H9 (cell line): Measurements from ENCODE around the gene FAT3. TPM values are rescaled to one million over a fixed set of nuclear protein-coding genes. Genes with fewer than 3 reads are reported as not detected.

Experiments used
- DNase-seq: peaks from one replicate; pipeline ENCODE4 v3.0.0-alpha.2; 2017
- H2AFZ ChIP-seq: one replicate; pipeline ENCODE4 v1.6.1; 2013; ENCODE audit warnings: mild to moderate bottlenecking, low read length, control low read depth, moderate library complexity
- H2AK5ac ChIP-seq: 2 replicates; pipeline ENCODE4 v1.6.1; 2013; ENCODE audit warnings: low read length, control low read depth, mixed read lengths; ENCODE audit not compliant: insufficient read length
- H2BK120ac ChIP-seq: one replicate; pipeline ENCODE4 v1.6.1; 2013; ENCODE audit warnings: low read depth, mild to moderate bottlenecking, low read length, control low read depth, inconsistent platforms; ENCODE audit not compliant: poor library complexity, severe bottlenecking
- H2BK12ac ChIP-seq: 2 replicates; pipeline ENCODE4 v1.6.1; 2013; ENCODE audit warnings: low read length, control low read depth, mixed read lengths, low read depth; ENCODE audit not compliant: insufficient read length
- H2BK15ac ChIP-seq: 2 replicates; pipeline ENCODE4 v1.6.1; 2013; ENCODE audit warnings: low read depth, low read length, control low read depth
- H2BK20ac ChIP-seq: one replicate; pipeline ENCODE4 v1.6.1; 2013; ENCODE audit warnings: low read depth, mild to moderate bottlenecking, low read length, control low read depth, inconsistent platforms; ENCODE audit not compliant: poor library complexity, severe bottlenecking
- H2BK5ac ChIP-seq: 2 replicates; pipeline ENCODE4 v1.6.1; 2013; ENCODE audit warnings: low read length, control low read depth, mixed read lengths; ENCODE audit not compliant: insufficient read length
- H3K14ac ChIP-seq: 2 replicates; pipeline ENCODE4 v1.6.1; 2013; ENCODE audit warnings: low read length, control low read depth; ENCODE audit not compliant: insufficient read depth
- H3K18ac ChIP-seq: 2 replicates; pipeline ENCODE4 v1.6.1; 2013; ENCODE audit warnings: low read depth, mild to moderate bottlenecking, mixed read lengths, low read length, control low read depth; ENCODE audit not compliant: insufficient read length
- H3K23ac ChIP-seq: 2 replicates; pipeline ENCODE4 v1.6.1; 2013; ENCODE audit warnings: low read length, control low read depth, mixed read lengths, low read depth; ENCODE audit not compliant: insufficient read length
- H3K23me2 ChIP-seq: 2 replicates; pipeline ENCODE4 v1.6.1; 2013; ENCODE audit warnings: low read depth, mild to moderate bottlenecking, mixed read lengths, low read length, control low read depth; ENCODE audit not compliant: insufficient read length, poor library complexity, severe bottlenecking
- H3K27ac ChIP-seq: 2 replicates; pipeline ENCODE4 v1.5.1; 2013; ENCODE audit warnings: low read length, control low read depth, mixed read lengths, low read depth; ENCODE audit not compliant: insufficient read length
- H3K27me3 ChIP-seq: 2 replicates; pipeline ENCODE4 v1.6.1; 2013; ENCODE audit warnings: low read length, control low read depth, inconsistent platforms; ENCODE audit not compliant: insufficient read depth
- H3K4ac ChIP-seq: 2 replicates; pipeline ENCODE4 v1.6.1; 2013; ENCODE audit warnings: low read depth, mild to moderate bottlenecking, control low read depth, inconsistent platforms, low read length, moderate library complexity
- H3K4me1 ChIP-seq: 2 replicates; pipeline ENCODE4 v1.6.1; 2013; ENCODE audit warnings: low read length, control low read depth, inconsistent platforms; ENCODE audit not compliant: insufficient read depth
- H3K4me2 ChIP-seq: 2 replicates; pipeline ENCODE4 v1.6.1; 2013; ENCODE audit warnings: low read length, control low read depth, mixed read lengths; ENCODE audit not compliant: insufficient read length, insufficient read depth
- H3K56ac ChIP-seq: 2 replicates; pipeline ENCODE4 v1.6.1; 2013; ENCODE audit warnings: low read depth, mild to moderate bottlenecking, mixed read lengths, low read length, control low read depth; ENCODE audit not compliant: insufficient read length
- H3K79me1 ChIP-seq: 2 replicates; pipeline ENCODE4 v1.6.1; 2013; ENCODE audit warnings: low read depth, mild to moderate bottlenecking, moderate library complexity, low read length, control low read depth, inconsistent platforms; ENCODE audit not compliant: insufficient read depth, poor library complexity, severe bottlenecking
- H3K79me2 ChIP-seq: 2 replicates; pipeline ENCODE4 v1.6.1; 2013; ENCODE audit warnings: low read length, control low read depth, inconsistent platforms; ENCODE audit not compliant: insufficient read depth
- H3K9ac ChIP-seq: 2 replicates; pipeline ENCODE4 v1.6.1; 2013; ENCODE audit warnings: low read length, control low read depth, mixed read lengths; ENCODE audit not compliant: insufficient read length; ENCODE audit errors: extremely low read depth
- H3K9me3 ChIP-seq: one replicate; pipeline ENCODE4 v1.6.1; 2013; ENCODE audit warnings: low read depth, low read length, inconsistent platforms; ENCODE audit not compliant: control insufficient read depth
- H3T11ph ChIP-seq: one replicate; pipeline ENCODE4 v1.6.1; 2013; ENCODE audit warnings: mild to moderate bottlenecking, low read length, control low read depth, inconsistent platforms
- H4K20me1 ChIP-seq: one replicate; pipeline ENCODE4 v1.6.1; 2013; ENCODE audit not compliant: control insufficient read depth, insufficient read length, insufficient read depth
- H4K5ac ChIP-seq: 2 replicates; pipeline ENCODE4 v1.6.1; 2013; ENCODE audit warnings: low read depth, mild to moderate bottlenecking, mixed read lengths, low read length, control low read depth; ENCODE audit not compliant: insufficient read length
- H4K8ac ChIP-seq: replicated peaks from 2 replicates; pipeline ENCODE4 v1.6.1; 2013; ENCODE audit warnings: low read length, control low read depth, mixed read lengths, low read depth; ENCODE audit not compliant: insufficient read length
- H4K91ac ChIP-seq: 2 replicates; pipeline ENCODE4 v1.6.1; 2013; ENCODE audit warnings: low read depth, mild to moderate bottlenecking, moderate library complexity, mixed read lengths, low read length, control low read depth; ENCODE audit not compliant: insufficient read length
- H3K27ac Mint-ChIP-seq, 3 experiments: 2 replicates in 2 of 3; 3 replicates in 1 of 3; pipeline ENCODE4 v1.8.0; 2020 to 2021; ENCODE audit warnings: mixed read lengths in 3 of 3, mild to moderate bottlenecking in 1 of 3, moderate library complexity in 1 of 3
- H3K27me3 Mint-ChIP-seq: 2 replicates; pipeline ENCODE4 v1.8.0; 2021; ENCODE audit warnings: low read depth, mild to moderate bottlenecking, moderate library complexity, mixed read lengths
- H3K36me3 Mint-ChIP-seq, 3 experiments: 2 replicates in 2 of 3; 3 replicates in 1 of 3; pipeline ENCODE4 v1.8.0; 2020 to 2021; ENCODE audit warnings: low read depth in 3 of 3, mixed read lengths in 3 of 3; ENCODE audit not compliant: insufficient read depth in 1 of 3
- H3K4me1 Mint-ChIP-seq, 2 experiments: 2 replicates each; pipeline ENCODE4 v1.8.0; 2020; ENCODE audit warnings: mixed read lengths in 2 of 2
- H3K4me3 Mint-ChIP-seq, 2 experiments: 2 replicates in 1 of 2; 3 replicates in 1 of 2; pipeline ENCODE4 v1.8.0; 2020 to 2021; ENCODE audit warnings: mild to moderate bottlenecking in 2 of 2, mixed read lengths in 2 of 2, moderate library complexity in 1 of 2
- H3K9me3 Mint-ChIP-seq, 2 experiments: 2 replicates in 1 of 2; 3 replicates in 1 of 2; pipeline ENCODE4 v1.8.0; 2020; ENCODE audit warnings: mild to moderate bottlenecking in 2 of 2, mixed read lengths in 2 of 2, moderate library complexity in 1 of 2
- WGBS: extraction: QIAGEN DNeasy Blood & Tissue Kit; methylation state at CpG from one replicate; pipeline ENCODE4 v1.1.7; 2013; ENCODE audit warnings: missing lambda C conversion rate, low lambda C conversion rate, mixed read lengths; ENCODE audit not compliant: insufficient read length; ENCODE audit errors: extremely low coverage; 5-methylcytosine and 5-hydroxymethylcytosine counted together
- total RNA-seq: library from RNA; stranded (reverse); gene quantifications from 2 replicates; pipeline ENCODE4 v1.2.1, GENCODE V29; 2021
- TF ChIP-seq, protein P1 (sequence below): fragments of 200-600 bp; sonication (generic); conservative IDR thresholded peaks from 3 replicates; pipeline ENCODE4 v1.8.0; 2021; ENCODE audit warnings: antibody characterized with exemption, mild to moderate bottlenecking

FAT3 gene
- total RNA-seq, 1 experiment from 2014 or later = 19.1 TPM

GRCh38 chr11:92251980-92252379 lies 27.4 kb downstream of the FAT3 start:
- Mint-ChIP-seq H3K9me3 (no peaks in the 10 kb centered on the region), H3K27ac (no peak overlapping the region), H3K27me3 (no peaks in the 10 kb centered on the region), H3K4me3 (no peak overlapping the region), H3K4me1 (peaks cover 19 to 22% of the 10 kb centered on the region in 2 experiments), H3K36me3 (peaks cover 0 to 3% (median 0%) of the 10 kb centered on the region in 3 experiments; a peak in 1 of 7 replicates)
- no peak overlapping the region for H3K14ac ChIP-seq
- H3K27ac ChIP-seq = no peak overlapping the region
- H3K23me2 ChIP-seq = no peaks in the 10 kb centered on the region
- H3K4me1 ChIP-seq = peaks cover 22% of the 10 kb centered on the region
- H4K91ac ChIP-seq = no peak overlapping the region
- H2BK5ac ChIP-seq = no peak overlapping the region
- no peak overlapping the region for H3T11ph ChIP-seq
- no peak overlapping the region for H3K9ac ChIP-seq
- H2AFZ ChIP-seq = no peak overlapping the region
- H4K20me1 ChIP-seq = no peaks in the 10 kb centered on the region
- no peak overlapping the region for H3K4me2 ChIP-seq
- no peak overlapping the region for H4K8ac ChIP-seq
- no peaks in the 10 kb centered on the region for H3K27me3 ChIP-seq
- H2AK5ac ChIP-seq = no peak overlapping the region
- no peak overlapping the region for H3K23ac ChIP-seq
- no peak overlapping the region for H4K5ac ChIP-seq
- H2BK12ac ChIP-seq = no peak overlapping the region
- TF ChIP-seq, protein P1, sequence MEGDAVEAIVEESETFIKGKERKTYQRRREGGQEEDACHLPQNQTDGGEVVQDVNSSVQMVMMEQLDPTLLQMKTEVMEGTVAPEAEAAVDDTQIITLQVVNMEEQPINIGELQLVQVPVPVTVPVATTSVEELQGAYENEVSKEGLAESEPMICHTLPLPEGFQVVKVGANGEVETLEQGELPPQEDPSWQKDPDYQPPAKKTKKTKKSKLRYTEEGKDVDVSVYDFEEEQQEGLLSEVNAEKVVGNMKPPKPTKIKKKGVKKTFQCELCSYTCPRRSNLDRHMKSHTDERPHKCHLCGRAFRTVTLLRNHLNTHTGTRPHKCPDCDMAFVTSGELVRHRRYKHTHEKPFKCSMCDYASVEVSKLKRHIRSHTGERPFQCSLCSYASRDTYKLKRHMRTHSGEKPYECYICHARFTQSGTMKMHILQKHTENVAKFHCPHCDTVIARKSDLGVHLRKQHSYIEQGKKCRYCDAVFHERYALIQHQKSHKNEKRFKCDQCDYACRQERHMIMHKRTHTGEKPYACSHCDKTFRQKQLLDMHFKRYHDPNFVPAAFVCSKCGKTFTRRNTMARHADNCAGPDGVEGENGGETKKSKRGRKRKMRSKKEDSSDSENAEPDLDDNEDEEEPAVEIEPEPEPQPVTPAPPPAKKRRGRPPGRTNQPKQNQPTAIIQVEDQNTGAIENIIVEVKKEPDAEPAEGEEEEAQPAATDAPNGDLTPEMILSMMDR = no peak
- H2BK15ac ChIP-seq = no peak overlapping the region
- no peak overlapping the region for H3K18ac ChIP-seq
- no peak overlapping the region for H2BK20ac ChIP-seq
- no peak overlapping the region for H2BK120ac ChIP-seq
- peaks cover 11% of the 10 kb centered on the region; the same call in 1 of the 2 replicates for H3K79me2 ChIP-seq
- no peaks in the 10 kb centered on the region for H3K79me1 ChIP-seq
- no peaks in the 10 kb centered on the region for H3K9me3 ChIP-seq
- no CpG with 5 or more reads among the region's 1 CpG for WGBS
- DNase-seq = no peak
- no peak overlapping the region for H3K4ac ChIP-seq
- no peak overlapping the region for H3K56ac ChIP-seq
